ENCODE data around the gene SPRED3. TPM values are rescaled to one million over a fixed set of nuclear protein-coding genes. Genes with fewer than 3 reads are reported as not detected.

Gene SPRED3
- total RNA-seq, 2 donors from 2014 or later: 2.5 to 4.6 TPM

DNA sequence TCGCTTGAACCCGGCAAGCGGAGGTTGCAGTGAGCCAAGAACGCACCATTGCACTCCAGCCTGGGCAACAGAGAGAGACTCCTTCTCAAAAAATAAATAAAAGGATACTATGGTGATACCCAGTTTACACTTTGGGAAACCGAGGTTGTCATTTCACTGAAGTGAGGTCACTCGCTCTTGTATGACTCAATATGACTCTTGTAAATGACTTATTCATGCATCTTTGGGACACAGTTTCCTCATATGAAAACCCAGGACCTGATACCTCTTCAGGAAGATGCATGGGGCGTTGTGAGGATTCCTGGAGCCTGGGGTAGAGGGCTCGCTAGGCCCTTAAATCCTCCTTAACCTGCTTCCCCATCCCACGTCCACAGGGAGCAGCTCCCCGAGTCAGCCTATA lies 9.6 kb upstream of the SPRED3 start:
- H3K4me1 Mint-ChIP-seq (ENCODE audit: low read depth in 2 of 2): peaks cover 30 to 34% of the 10 kb centered on the region in 2 donors
- H3K9me3 Mint-ChIP-seq: no peaks in the 10 kb centered on the region
- H3K27ac Mint-ChIP-seq: no peak overlapping the region
- H3K36me3 Mint-ChIP-seq: peaks cover 26% of the 10 kb centered on the region
- ATAC-seq (no peak), DNase-seq (ENCODE audit: low spot score) (no peak)
- H3K27me3 Mint-ChIP-seq: no peaks in the 10 kb centered on the region
- no peak overlapping the region for H3K4me3 Mint-ChIP-seq

DNA sequence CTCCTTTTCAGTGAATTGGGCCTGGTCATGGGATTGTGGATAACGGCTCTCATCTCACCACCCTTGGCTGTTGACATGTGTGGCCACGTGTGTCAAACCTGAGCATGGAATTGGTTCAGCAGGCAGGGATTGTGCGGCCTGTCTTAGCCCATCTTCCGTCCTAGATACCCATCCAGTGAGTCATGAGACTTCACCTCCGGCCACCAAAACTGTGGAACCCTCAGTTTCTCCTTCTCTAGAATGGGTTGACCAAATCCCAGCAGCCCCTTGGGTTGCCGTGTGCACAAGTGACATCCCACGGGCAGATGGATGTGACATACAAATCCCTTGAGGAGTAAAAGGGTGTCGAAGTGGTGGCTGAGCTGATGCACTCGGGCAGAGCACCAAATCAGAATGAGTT lies 7.4 kb upstream of the SPRED3 start:
- Mint-ChIP-seq H3K27ac (no peak overlapping the region), H3K4me1 (ENCODE audit: low read depth in 2 of 2) (peaks cover 8 to 15% of the 10 kb centered on the region in 2 donors), H3K36me3 (peaks cover 17% of the 10 kb centered on the region), H3K9me3 (no peaks in the 10 kb centered on the region), H3K4me3 (no peak overlapping the region), H3K27me3 (no peaks in the 10 kb centered on the region)
- ATAC-seq (no peak), DNase-seq (ENCODE audit: low spot score) (no peak)

DNA sequence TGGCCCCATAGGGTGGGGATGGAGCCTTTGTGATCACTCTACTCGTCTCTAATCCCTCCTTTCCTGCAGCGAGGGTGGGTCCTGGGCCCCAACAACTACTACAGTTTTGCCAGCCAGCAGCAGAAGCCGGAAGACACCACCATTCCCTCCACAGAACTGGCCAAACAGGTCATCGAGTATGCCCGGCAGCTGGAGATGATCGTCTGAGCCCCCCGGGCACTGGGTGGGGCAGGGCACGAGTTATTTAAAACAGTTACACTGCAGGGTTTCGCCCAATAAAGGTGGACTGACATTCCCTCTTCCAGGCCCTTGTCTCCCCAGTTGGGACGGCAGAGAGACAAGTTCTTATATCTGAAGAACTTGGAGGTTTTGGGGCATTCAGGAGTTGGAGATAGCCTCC lies 5.3 kb upstream of the SPRED3 start:
- Mint-ChIP-seq H3K9me3 (no peaks in the 10 kb centered on the region), H3K4me1 (ENCODE audit: low read depth in 2 of 2) (peaks cover 11 to 17% of the 10 kb centered on the region in 2 donors), H3K27me3 (peaks cover 4 to 7% of the 10 kb centered on the region in 2 donors), H3K4me3 (no peak overlapping the region), H3K36me3 (peaks cover 17% of the 10 kb centered on the region), H3K27ac (no peak overlapping the region)
- ATAC-seq (no peak), DNase-seq (ENCODE audit: low spot score) (no peak)

DNA sequence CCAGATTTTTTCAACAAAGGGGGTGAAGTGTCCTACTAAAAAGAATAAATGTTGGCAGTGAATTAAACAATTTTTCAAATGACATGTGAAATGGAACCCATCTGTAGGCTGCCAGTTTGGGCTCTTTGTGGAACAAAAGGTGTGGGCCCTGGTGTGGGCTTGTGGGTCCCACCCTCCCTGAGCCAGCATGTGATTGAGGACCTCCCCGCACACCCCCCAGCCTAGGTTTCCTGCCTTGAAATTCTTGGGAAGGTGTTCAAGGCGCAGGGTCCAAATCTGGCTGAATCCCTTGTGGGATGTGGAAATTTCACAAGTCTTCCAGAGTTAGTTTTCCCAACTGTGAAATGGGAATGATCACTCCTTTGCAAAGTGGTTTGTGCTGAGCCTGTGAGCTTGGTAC lies 4.8 kb upstream of the SPRED3 start:
- no peak for ATAC-seq
- peaks cover 17% of the 10 kb centered on the region for H3K36me3 Mint-ChIP-seq
- no peak for DNase-seq (ENCODE audit: low spot score)
- H3K27ac Mint-ChIP-seq: no peak overlapping the region
- no peak overlapping the region for H3K4me3 Mint-ChIP-seq
- H3K4me1 Mint-ChIP-seq (ENCODE audit: low read depth in 2 of 2): peaks cover 12 to 18% of the 10 kb centered on the region in 2 donors
- peaks cover 6 to 8% of the 10 kb centered on the region in 2 donors for H3K27me3 Mint-ChIP-seq
- no peaks in the 10 kb centered on the region for H3K9me3 Mint-ChIP-seq

DNA sequence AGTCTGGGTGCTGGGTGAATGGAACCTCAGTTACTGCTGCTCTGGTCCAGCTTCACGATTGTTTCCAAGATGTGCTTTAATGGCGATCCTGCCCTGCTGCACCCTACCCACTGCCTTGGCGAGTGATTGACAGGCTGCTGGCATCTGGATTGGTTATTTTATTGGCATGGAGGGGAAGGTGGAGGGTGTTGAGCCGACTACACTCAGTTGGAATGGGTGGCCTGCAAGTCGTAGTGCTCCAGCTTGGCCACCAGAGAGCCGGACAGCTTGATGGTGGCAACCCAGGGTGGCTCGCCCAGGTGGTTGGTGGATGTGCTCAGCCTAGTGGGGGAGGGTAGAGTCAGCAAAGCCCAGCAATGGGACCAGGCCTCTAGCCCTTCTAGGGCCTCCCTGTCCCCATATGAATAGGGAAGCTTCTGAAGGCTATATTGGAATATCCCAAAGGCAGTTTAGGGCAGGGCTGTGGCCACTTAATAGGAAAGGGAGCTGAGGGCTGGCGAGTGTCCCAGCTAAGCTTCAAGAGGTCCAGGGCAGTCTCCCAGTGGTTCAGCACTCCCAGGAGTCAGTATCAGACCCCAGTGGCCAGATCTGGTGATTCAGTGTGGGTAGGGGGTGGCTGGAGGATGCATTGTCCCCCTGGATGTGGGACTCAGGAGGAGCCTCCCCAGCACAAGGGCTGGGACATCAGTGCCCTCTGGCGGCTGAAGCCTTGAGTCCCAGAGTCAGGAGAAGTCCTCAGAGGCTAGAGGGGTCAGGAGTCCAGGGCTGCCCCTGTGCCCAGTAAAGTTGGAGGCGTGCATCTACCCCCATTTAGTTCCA lies 4.1 kb upstream of the SPRED3 start:
- Mint-ChIP-seq H3K27me3 (peaks cover 6 to 8% of the 10 kb centered on the region in 2 donors), H3K4me3 (no peak overlapping the region), H3K4me1 (ENCODE audit: low read depth in 2 of 2) (peaks cover 13 to 14% of the 10 kb centered on the region in 2 donors), H3K9me3 (no peaks in the 10 kb centered on the region), H3K36me3 (peaks cover 17% of the 10 kb centered on the region), H3K27ac (no peak overlapping the region)
- DNase-seq (ENCODE audit: low spot score) (no peak), ATAC-seq (no peak)

GRCh38 chr19:38385057-38385803 lies 3.3 kb upstream of the SPRED3 start:
- Mint-ChIP-seq H3K36me3 (peaks cover 17% of the 10 kb centered on the region), H3K27ac (no peak overlapping the region), H3K4me1 (ENCODE audit: low read depth in 2 of 2) (peaks cover 17 to 22% of the 10 kb centered on the region in 2 donors), H3K4me3 (no peak overlapping the region), H3K27me3 (peaks cover 6 to 13% of the 10 kb centered on the region in 2 donors), H3K9me3 (no peaks in the 10 kb centered on the region)
- DNase-seq (ENCODE audit: low spot score) (no peak), ATAC-seq (no peak)

DNA sequence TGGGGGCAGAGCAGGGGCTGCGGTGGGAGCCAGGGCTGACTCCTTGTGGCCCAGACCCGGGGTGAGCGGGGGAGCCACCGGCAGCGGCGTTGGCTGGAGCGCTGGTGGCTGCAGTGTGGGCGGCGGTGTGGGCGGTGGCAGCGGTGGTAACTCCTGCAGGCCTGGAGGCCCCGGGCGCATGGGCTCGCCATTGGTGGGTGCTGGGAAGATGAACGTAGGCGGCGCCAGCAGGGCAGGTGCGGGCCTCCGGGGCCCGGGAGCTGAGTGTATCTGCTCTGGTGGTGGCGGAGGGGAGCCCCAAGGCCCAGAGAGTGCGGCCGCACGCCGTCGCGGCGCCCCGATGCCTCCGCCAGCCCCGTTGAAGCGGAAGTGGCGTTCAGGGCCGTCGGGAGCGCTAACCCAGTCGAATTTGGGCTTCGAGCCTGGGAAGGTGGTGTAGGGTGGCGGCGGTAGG lies 2.7 kb upstream of the SPRED3 start:
- peaks cover 10 to 15% of the 10 kb centered on the region in 2 donors for H3K27me3 Mint-ChIP-seq
- H3K9me3 Mint-ChIP-seq: no peaks in the 10 kb centered on the region
- H3K4me3 Mint-ChIP-seq: no peak overlapping the region
- no peak overlapping the region for H3K27ac Mint-ChIP-seq
- DNase-seq (ENCODE audit: low spot score): no peak
- peak in 1 of 2 donors; percentile 2 for ATAC-seq
- H3K36me3 Mint-ChIP-seq: peaks cover 17% of the 10 kb centered on the region
- peaks cover 17 to 22% of the 10 kb centered on the region in 2 donors for H3K4me1 Mint-ChIP-seq (ENCODE audit: low read depth in 2 of 2)

DNA sequence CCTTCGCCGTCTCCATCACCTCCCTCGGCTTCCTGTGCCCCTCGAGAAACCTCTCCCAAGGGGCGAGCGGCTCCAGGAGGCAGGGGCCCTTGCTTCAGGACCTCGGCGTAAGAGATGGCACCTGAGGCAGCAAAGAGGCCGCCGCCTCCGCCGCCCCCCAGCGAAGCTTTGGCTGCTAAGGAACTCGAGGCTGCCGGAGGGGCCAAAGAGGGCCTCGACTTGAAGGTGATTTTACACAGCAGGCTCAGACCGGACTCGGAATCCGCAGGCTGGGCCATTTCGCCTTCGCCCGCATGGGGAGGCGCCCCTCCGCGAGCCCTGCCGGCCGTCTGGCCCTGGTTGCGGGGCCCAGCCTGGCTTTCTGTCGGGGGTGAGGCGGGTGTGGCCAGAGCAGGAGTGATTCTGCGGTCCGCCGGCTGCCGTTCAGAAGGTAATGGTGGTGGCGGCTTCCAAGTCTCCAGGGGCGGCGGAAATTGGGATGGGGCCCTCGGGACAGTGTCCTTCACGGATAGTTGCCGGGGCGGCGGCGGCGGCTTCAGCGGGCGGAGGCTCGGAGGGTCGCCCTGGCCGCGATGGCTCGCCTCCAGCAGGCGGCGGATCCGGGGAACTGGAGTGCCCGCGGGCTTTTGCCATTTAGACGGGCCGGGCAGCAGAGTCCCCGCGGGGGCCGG lies 2.1 kb upstream of the SPRED3 start:
- Mint-ChIP-seq H3K36me3 (peaks cover 15% of the 10 kb centered on the region), H3K9me3 (no peaks in the 10 kb centered on the region), H3K27me3 (peaks cover 16 to 17% of the 10 kb centered on the region in 2 donors), H3K27ac (no peak overlapping the region), H3K4me1 (ENCODE audit: low read depth in 2 of 2) (peaks cover 17 to 22% of the 10 kb centered on the region in 2 donors), H3K4me3 (no peak overlapping the region)
- ATAC-seq (no peak), DNase-seq (ENCODE audit: low spot score) (no peak)

GRCh38 chr19:38386971-38387549 lies 1.4 kb upstream of the SPRED3 start:
- Mint-ChIP-seq H3K4me1 (ENCODE audit: low read depth in 2 of 2) (peaks cover 17 to 22% of the 10 kb centered on the region in 2 donors), H3K27ac (peak overlapping the region; percentile 28 to 38), H3K27me3 (peaks cover 17 to 18% of the 10 kb centered on the region in 2 donors), H3K36me3 (peaks cover 8% of the 10 kb centered on the region), H3K4me3 (peak overlapping the region; percentile 96), H3K9me3 (no peaks in the 10 kb centered on the region)
- ATAC-seq: no peak
- no peak for DNase-seq (ENCODE audit: low spot score)

GRCh38 chr19:38387550-38388348 lies 748 bp upstream of the SPRED3 start, which contains the start of gene GGN:
Gene GGN (minus strand): TSS chr19:38388034. CDS start chr19:38387261, 773 bp downstream.
- Mint-ChIP-seq H3K27ac (peak within 1 kb of the TSS; percentile 28 to 38), H3K36me3 (peaks cover 4% of the 10 kb centered on the region), H3K4me3 (peak within 1 kb of the TSS; percentile 96), H3K4me1 (ENCODE audit: low read depth in 2 of 2) (peaks cover 20 to 22% of the 10 kb centered on the region in 2 donors), H3K9me3 (no peaks in the 10 kb centered on the region), H3K27me3 (peaks cover 18 to 19% of the 10 kb centered on the region in 2 donors)
- DNase-seq (ENCODE audit: low spot score) (peak; percentile 80), ATAC-seq (peak; percentile 80 to 85)

- peak overlapping the region; percentile 76 for H3K4me3 Mint-ChIP-seq
- no peaks in the 10 kb centered on the region for H3K9me3 Mint-ChIP-seq
- no peak for DNase-seq (ENCODE audit: low spot score)
- no peaks in the 10 kb centered on the region for H3K36me3 Mint-ChIP-seq
- H3K27me3 Mint-ChIP-seq: peaks cover 27 to 29% of the 10 kb centered on the region in 2 donors
- peaks cover 26 to 29% of the 10 kb centered on the region in 2 donors for H3K4me1 Mint-ChIP-seq (ENCODE audit: low read depth in 2 of 2)
- ATAC-seq: no peak
- H3K27ac Mint-ChIP-seq: peak overlapping the region in 1 of 2 donors; percentile 13
These were observed 816 bp downstream of the SPRED3 start for GRCh38 chr19:38389101-38389925.

Data from natural killer cell treated with Interleukin-12 subunit alpha and Interleukin-12 subunit beta and Interleukin-15 and Interleukin-18, amount 100 ng/mL, for 72 hours (primary cell).